IMR-90 (cell line): ENCODE measurements around the gene MYCBP2. TPM values are rescaled to one million over a fixed set of nuclear protein-coding genes. Genes with fewer than 3 reads are reported as not detected.

Experiments
- ATAC-seq: fragments of 200-7000 bp; cut with Tn5 transposase; 2 replicates; pipeline ENCODE4 v1.9.1; 2020; ENCODE audit warnings: low read depth, mild to moderate bottlenecking, moderate library complexity
- BruUV-seq: library from RNA; stranded (reverse); fragments of 400-500 nt; replicated peaks from 2 replicates; lab custom pipeline; 2021; lab: Mats Ljungman, UMichigan
- CTCF ChIA-PET: fragments of 300-600 bp; formaldehyde crosslinking; extraction: SDS; loops from one replicate; lab custom pipeline; 2021; ENCODE audit warnings: antibody characterized with exemption; lab: Yijun Ruan, JAX
- POLR2A ChIA-PET: fragments of 300-600 bp; sonication (Branson Sonifier 250); formaldehyde crosslinking; loops from one replicate; lab custom pipeline; 2022; ENCODE audit warnings: antibody characterized with exemption; ENCODE audit not compliant: unreplicated experiment; lab: Charles Lee
- DNase-seq: peaks from one replicate; pipeline ENCODE4 v3.0.0; 2013
- H2AFZ ChIP-seq: replicated peaks from 2 replicates; pipeline ENCODE3; 2013; ENCODE audit warnings: low read length, mild to moderate bottlenecking; ENCODE audit not compliant: poor library complexity
- H2AK5ac ChIP-seq: 2 replicates; pipeline ENCODE4 v1.6.1; 2013; ENCODE audit warnings: low read depth, low read length, inconsistent platforms
- H2AK9ac ChIP-seq: replicated peaks from 2 replicates; pipeline ENCODE3; 2013; ENCODE audit warnings: mild to moderate bottlenecking, low read depth, low read length, moderate library complexity; ENCODE audit not compliant: poor library complexity
- H2BK120ac ChIP-seq: 2 replicates; pipeline ENCODE4 v1.6.1; 2013; ENCODE audit warnings: low read depth, low read length, inconsistent platforms
- H2BK15ac ChIP-seq: 3 replicates; pipeline ENCODE4 v1.6.1; 2013; ENCODE audit warnings: low read depth, low read length, inconsistent platforms
- H2BK20ac ChIP-seq: 2 replicates; pipeline ENCODE4 v1.6.1; 2013; ENCODE audit warnings: low read depth, mild to moderate bottlenecking, inconsistent platforms, low read length, moderate library complexity
- H2BK5ac ChIP-seq: 2 replicates; pipeline ENCODE4 v1.6.1; 2013; ENCODE audit warnings: mild to moderate bottlenecking, low read depth, low read length, inconsistent platforms; ENCODE audit not compliant: poor library complexity, severe bottlenecking
- H3K14ac ChIP-seq: replicated peaks from 2 replicates; pipeline ENCODE4 v1.6.1; 2013; ENCODE audit warnings: low read depth, low read length, inconsistent platforms
- H3K18ac ChIP-seq: 2 replicates; pipeline ENCODE4 v1.6.1; 2013; ENCODE audit warnings: low read depth, low read length, control low read depth
- H3K23ac ChIP-seq: 2 replicates; pipeline ENCODE4 v1.6.1; 2013; ENCODE audit warnings: low read depth, low read length, inconsistent platforms
- H3K27ac ChIP-seq: 2 replicates; pipeline ENCODE4 v1.5.1; 2013; ENCODE audit warnings: mild to moderate bottlenecking, control low read depth, low read length; ENCODE audit not compliant: insufficient read depth
- H3K27me3 ChIP-seq: 2 replicates; pipeline ENCODE4 v1.6.1; 2013; ENCODE audit warnings: low read length; ENCODE audit not compliant: control insufficient read depth, insufficient read depth
- H3K36me3 ChIP-seq: 2 replicates; pipeline ENCODE4 v1.6.1; 2013; ENCODE audit warnings: low read length, mixed read lengths; ENCODE audit not compliant: control insufficient read depth, insufficient read depth
- H3K4ac ChIP-seq: 2 replicates; pipeline ENCODE4 v1.6.1; 2013; ENCODE audit warnings: low read depth, low read length, inconsistent platforms
- H3K4me1 ChIP-seq: 2 replicates; pipeline ENCODE4 v1.6.1; 2013; ENCODE audit warnings: low read length, mixed read lengths; ENCODE audit not compliant: control insufficient read depth, insufficient read depth
- H3K4me2 ChIP-seq: 2 replicates; pipeline ENCODE4 v1.6.1; 2013; ENCODE audit warnings: low read depth, mild to moderate bottlenecking, control low read depth, low read length, moderate library complexity
- H3K4me3 ChIP-seq: 2 replicates; pipeline ENCODE4 v1.5.1; 2013; ENCODE audit warnings: low read depth, mild to moderate bottlenecking, control low read depth, low read length, moderate library complexity; ENCODE audit not compliant: insufficient read depth
- H3K56ac ChIP-seq: 2 replicates; pipeline ENCODE4 v1.6.1; 2013; ENCODE audit warnings: low read length, inconsistent platforms; ENCODE audit not compliant: insufficient read depth; ENCODE audit errors: extremely low read depth
- H3K79me1 ChIP-seq, 2 experiments: 2 replicates each; pipeline ENCODE4 v1.6.1; 2013; ENCODE audit warnings: low read length in 2 of 2, inconsistent platforms in 1 of 2, low read depth in 1 of 2
- H3K9ac ChIP-seq: 2 replicates; pipeline ENCODE4 v1.6.1; 2013; ENCODE audit warnings: low read depth, low read length, control low read depth
- H3K9me1 ChIP-seq: 2 replicates; pipeline ENCODE4 v1.6.1; 2013; ENCODE audit warnings: low read length, inconsistent platforms; ENCODE audit not compliant: insufficient read depth
- H3K9me3 ChIP-seq: 2 replicates; pipeline ENCODE4 v1.6.1; 2013; ENCODE audit warnings: low read length; ENCODE audit not compliant: control insufficient read depth, insufficient read depth
- H4K20me1 ChIP-seq: 2 replicates; pipeline ENCODE4 v1.6.1; 2013; ENCODE audit warnings: low read length, inconsistent platforms; ENCODE audit not compliant: insufficient read depth
- H4K5ac ChIP-seq: 2 replicates; pipeline ENCODE4 v1.6.1; 2013; ENCODE audit warnings: mild to moderate bottlenecking, low read depth, low read length, control low read depth
- H4K8ac ChIP-seq, 2 experiments: 2 replicates each; pipeline ENCODE4 v1.6.1; 2013; ENCODE audit warnings: low read depth in 2 of 2, low read length in 2 of 2, control low read depth in 1 of 2, inconsistent platforms in 1 of 2
- H4K91ac ChIP-seq: 2 replicates; pipeline ENCODE4 v1.6.1; 2013; ENCODE audit warnings: low read depth, low read length, inconsistent platforms; ENCODE audit not compliant: insufficient read depth
- ELK1 ChIP-seq: fragments of 150-350 bp; IDR thresholded peaks from 2 replicates; pipeline ENCODE4 v1.6.1; 2016; ENCODE audit warnings: low read depth, mild to moderate bottlenecking, low read length, moderate library complexity, borderline replicate concordance
- MAZ ChIP-seq: IDR thresholded peaks from 2 replicates; pipeline ENCODE4 v1.6.1; 2012; ENCODE audit warnings: low read depth, mild to moderate bottlenecking, low read length, improper control_type of control experiment, moderate library complexity, borderline replicate concordance
- NFE2L2 ChIP-seq: fragments of 150-350 bp; IDR thresholded peaks from 2 replicates; pipeline ENCODE4 v1.6.1; 2016; ENCODE audit warnings: low read depth, mild to moderate bottlenecking, low read length
- SMC3 ChIP-seq: fragments of 150-350 bp; IDR thresholded peaks from 2 replicates; pipeline ENCODE4 v1.6.1; 2016; ENCODE audit warnings: low read depth, mild to moderate bottlenecking, antibody characterized with exemption, low read length, moderate library complexity
- WGBS, 2 experiments: methylation state at CpG; one replicate each; pipeline versions ENCODE4 v1.1.5 to v1.1.7; 2013; ENCODE audit warnings: missing lambda C conversion rate in 2 of 2; ENCODE audit not compliant: insufficient read length in 1 of 2; ENCODE audit errors: extremely low coverage in 2 of 2; 5-methylcytosine and 5-hydroxymethylcytosine counted together
- dilution Hi-C: fragments of 300-500 bp; cut with HindIII; formaldehyde crosslinking; loops from one replicate; pipeline ENCODE4 v1.14.3; 2018; ENCODE audit warnings: low sequenced_read_pairs; ENCODE audit not compliant: unreplicated experiment
- in situ Hi-C: fragments of 300-500 bp; cut with MboI; formaldehyde crosslinking; loops from 3 replicates; pipeline ENCODE4 v1.14.3; 2019; ENCODE audit warnings: low sequenced_read_pairs, inconsistent platforms, mixed read lengths
- intact Hi-C: fragments of 100-400 bp; cut with micrococcal nuclease; formaldehyde crosslinking; loops from 2 replicates; pipeline ENCODE4 v1.10.0; 2022
- polyA plus RNA-seq, 3 experiments: library from polyadenylated mRNA; depleted of rRNA; stranded (reverse); fragments of >200 nt; gene quantifications; 2 replicates each; pipeline ENCODE4 v1.2.3, GENCODE V29; 2012; ENCODE audit warnings: low replicate concordance in 1 of 3
- total RNA-seq: library from RNA; depleted of rRNA; stranded (reverse); fragments of >200 nt; gene quantifications from 2 replicates; pipeline ENCODE4 v1.2.3, GENCODE V29; 2012
- TF ChIP-seq, protein P1 (sequence below): fragments of 150-350 bp; IDR thresholded peaks from 2 replicates; pipeline ENCODE4 v1.6.1; 2017; ENCODE audit warnings: mild to moderate bottlenecking, antibody characterized with exemption, low read length, low read depth

Gene MYCBP2
- total and polyA plus RNA-seq, 2 of the 4 experiments (the other 2 are of a cell fraction), result 20.1 to 43.2 TPM

DNA sequence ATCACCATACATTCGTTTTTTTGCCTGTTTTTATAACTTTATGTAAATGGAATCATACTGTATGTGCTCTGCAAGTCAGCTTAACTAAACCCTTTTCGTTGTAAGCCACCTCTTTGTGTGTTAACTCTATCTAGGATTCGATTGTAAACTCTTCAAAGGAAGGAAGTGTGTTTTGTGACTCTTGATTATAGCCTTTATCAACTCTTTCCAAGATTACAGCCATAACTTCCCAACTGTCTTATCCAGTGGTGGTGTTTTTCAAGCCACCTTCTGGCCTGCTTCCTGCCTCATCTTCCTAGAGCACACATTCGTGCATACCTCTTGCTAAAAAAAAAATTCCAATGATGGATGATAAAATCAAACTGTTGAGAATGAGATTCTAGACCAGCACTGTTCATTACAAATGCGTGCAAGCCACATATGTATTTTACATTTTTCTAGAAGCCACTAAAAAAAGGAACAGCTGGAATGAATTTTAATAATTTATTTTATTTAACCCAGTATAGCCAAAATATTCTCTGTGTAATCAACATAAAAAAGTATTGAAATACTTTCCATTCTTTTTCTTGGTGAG lies 287.9 kb downstream of the MYCBP2 start:
- no peak overlapping the region for H4K91ac ChIP-seq
- no peak overlapping the region for H2AFZ ChIP-seq
- no peak overlapping the region for H3K14ac ChIP-seq
- no peak overlapping the region for H3K4me2 ChIP-seq
- no peak overlapping the region for H2BK20ac ChIP-seq
- H3K23ac ChIP-seq, result no peak overlapping the region
- H3K79me1 ChIP-seq, result no peaks in the 10 kb centered on the region
- dilution Hi-C loops, result no loop called here
- intact Hi-C loops, result no loop called here
- no CpG with 5 or more reads among the region's 5 CpGs for WGBS, 2 experiments
- H3K56ac ChIP-seq, result no peak overlapping the region
- H3K36me3 ChIP-seq, result no peaks in the 10 kb centered on the region; the same call in 1 of the 2 replicates
- no peak overlapping the region for H4K5ac ChIP-seq
- ATAC-seq (no peak), DNase-seq (no peak)
- no peak overlapping the region for H3K27ac ChIP-seq
- H3K4me3 ChIP-seq, result no peak overlapping the region
- no peak overlapping the region for H2AK5ac ChIP-seq
- H3K9ac ChIP-seq, result no peak overlapping the region
- no peak overlapping the region for H2AK9ac ChIP-seq
- in situ Hi-C loops, result no loop called here
- ChIA-PET POLR2A (no interaction called here), CTCF (no interaction called here)
- H3K9me3 ChIP-seq, result no peaks in the 10 kb centered on the region
- no peaks in the 10 kb centered on the region; the same call in none of the 2 replicates for H3K9me1 ChIP-seq
- no peaks in the 10 kb centered on the region for H3K27me3 ChIP-seq
- TF ChIP-seq ELK1, result no peak
- TF ChIP-seq, protein P1, sequence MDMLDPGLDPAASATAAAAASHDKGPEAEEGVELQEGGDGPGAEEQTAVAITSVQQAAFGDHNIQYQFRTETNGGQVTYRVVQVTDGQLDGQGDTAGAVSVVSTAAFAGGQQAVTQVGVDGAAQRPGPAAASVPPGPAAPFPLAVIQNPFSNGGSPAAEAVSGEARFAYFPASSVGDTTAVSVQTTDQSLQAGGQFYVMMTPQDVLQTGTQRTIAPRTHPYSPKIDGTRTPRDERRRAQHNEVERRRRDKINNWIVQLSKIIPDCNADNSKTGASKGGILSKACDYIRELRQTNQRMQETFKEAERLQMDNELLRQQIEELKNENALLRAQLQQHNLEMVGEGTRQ, result no peak
- TF ChIP-seq SMC3, result no peak
- no peak for TF ChIP-seq NFE2L2
- no peak for TF ChIP-seq MAZ
- H3K18ac ChIP-seq, result no peak overlapping the region
- no peaks in the 10 kb centered on the region for H4K20me1 ChIP-seq
- peaks cover 4% of the 10 kb centered on the region; the same call in 1 of the 2 replicates for H3K4me1 ChIP-seq
- no peak overlapping the region for H4K8ac ChIP-seq
- H3K4ac ChIP-seq, result no peak overlapping the region
- H2BK15ac ChIP-seq, result no peak overlapping the region
- no peak overlapping the region for H2BK120ac ChIP-seq
- no TSS peak for BruUV-seq
- H2BK5ac ChIP-seq, result no peak overlapping the region
